HPDE6-E6E7 (cell line): ENCODE results near the gene LMBRD1.
"Not testable (repeated sequence)": the region's sequence is repeated elsewhere in the genome, so short reads cannot be mapped to it uniquely, and the experiment has no call there.

ENCODE experiments used
- DNase-seq: peaks from one replicate; pipeline ENCODE4 v3.0.0; 2011; ENCODE audit warnings: missing footprints; ENCODE audit errors: extremely low spot score

LMBRD1 gene

DNA sequence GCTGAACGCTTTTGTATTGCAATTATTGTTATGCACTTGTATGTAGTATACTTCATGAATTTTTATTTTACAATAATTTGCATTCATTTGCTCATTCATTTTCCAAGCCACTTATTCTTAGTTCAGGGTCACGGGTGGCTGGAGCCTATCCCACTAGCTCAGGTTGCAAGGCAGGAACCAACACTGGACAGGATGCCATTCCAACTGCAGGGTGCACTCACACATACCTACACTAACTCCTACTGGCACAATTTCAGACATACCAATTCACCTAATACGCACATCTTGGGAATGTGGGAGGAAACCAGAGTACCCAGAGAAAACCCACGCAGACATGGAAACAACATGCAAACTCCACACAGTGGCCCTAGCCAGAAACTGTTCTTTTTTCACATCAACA lies 61.8 kb downstream of the LMBRD1 start:
- no peak for DNase-seq

DNA sequence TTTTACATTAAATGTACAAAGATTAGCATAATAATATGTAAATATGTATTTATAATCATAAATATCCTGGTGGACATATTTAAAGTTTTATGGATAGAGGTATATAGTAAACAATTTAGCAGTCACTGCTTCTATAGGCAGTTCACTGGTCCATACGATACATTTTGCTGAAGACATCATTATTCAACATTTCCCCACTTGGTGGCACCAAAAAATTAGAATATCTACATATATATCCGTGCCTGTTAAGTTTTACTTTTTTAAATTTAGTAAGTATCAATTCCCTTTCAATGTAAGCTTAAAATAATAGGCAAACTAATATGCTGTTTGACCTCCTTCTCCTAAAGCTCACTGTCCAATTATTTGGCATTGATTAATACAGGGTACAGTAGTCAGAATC lies 64.2 kb downstream of the LMBRD1 start:
- DNase-seq, result no peak

DNA sequence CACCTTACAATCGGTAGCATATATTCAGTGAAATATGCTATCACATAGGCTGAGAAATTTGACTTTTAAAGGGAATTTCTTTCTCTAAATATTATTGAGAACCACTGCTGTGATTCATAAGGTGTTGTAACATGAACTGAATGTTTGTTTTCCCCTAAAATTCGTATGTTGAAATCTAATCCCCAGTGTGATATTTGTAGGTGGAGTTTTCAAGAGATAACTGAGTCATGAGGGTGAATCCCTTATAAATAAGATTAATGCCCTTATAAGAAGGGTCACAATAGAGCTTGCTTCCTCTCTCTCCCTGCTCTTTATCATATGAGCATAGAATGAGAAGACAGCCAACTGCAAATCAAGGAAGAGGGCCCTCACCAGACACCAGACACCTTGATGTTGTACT lies 64.8 kb downstream of the LMBRD1 start:
- DNase-seq, result no peak

DNA sequence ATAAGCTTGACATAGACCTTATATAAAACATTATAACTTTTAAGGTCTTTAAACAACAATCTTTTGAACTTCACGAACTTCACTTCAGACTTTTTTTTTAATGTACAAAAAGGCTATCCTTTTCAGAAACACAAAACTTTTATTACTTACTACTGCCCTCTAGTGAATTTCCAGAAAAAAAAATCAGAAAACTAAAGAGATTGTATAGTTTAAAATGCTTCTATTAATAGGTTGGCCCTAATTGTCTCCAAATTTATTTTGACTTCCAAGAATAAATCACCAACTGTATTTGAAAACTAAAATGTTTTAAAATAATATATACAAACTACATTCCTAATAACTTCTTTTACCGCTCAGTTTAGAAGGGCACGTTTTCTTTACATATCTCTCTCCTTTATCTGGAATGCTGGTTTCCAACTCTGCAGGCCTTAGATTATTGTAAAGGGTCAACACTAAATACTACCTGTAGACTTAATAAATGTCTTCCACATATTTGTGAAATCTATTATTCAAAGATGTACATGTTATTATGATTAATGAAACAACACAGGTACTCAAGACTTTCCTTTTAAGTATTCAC lies 66.8 kb downstream of the LMBRD1 start:
- DNase-seq, result no peak

DNA sequence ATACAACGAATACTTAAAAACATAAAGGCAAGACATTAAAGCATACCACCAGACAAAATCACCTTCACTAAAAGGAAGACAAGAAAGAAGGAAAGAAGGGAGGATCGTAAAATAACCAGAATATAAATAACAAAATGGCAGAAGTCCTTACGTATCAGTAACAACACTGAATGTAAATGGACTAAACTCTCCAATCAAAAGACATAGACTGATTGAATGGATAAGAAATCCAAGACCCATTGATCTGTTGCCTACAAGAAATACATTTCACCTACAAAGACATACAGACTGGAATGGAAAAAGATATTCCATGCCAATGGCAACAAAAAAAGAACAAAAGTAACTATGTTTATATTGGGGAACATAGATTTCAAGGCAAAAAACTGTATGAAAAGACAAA lies 74.1 kb downstream of the LMBRD1 start:
- DNase-seq, result no peak

DNA sequence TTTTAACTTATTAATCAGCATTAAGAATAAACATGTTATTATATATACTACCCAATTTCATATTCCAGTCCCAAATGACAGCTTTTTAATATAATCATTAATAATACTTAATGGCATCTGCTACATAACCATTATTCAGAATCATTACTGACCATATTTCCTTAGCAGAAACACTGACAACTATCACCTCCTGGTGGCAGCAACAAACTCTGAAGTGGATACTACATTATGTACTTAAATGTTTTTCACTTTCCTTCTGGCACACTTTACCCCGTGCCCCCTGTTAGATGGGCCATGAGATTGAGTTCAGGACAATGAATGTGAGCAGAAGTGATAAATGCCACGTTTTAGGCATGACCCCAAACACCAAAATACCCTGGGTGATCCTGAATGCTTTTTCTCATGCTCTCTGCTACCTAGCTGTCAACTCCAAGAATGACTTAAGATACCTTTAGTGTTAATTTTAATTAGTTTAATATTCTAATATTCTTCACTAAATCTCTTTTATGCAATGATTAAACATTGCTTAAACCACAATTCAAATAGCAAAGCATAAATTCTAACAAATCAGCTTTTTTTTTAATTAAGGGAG lies 77.1 kb downstream of the LMBRD1 start:
- peak; percentile 6 for DNase-seq

DNA sequence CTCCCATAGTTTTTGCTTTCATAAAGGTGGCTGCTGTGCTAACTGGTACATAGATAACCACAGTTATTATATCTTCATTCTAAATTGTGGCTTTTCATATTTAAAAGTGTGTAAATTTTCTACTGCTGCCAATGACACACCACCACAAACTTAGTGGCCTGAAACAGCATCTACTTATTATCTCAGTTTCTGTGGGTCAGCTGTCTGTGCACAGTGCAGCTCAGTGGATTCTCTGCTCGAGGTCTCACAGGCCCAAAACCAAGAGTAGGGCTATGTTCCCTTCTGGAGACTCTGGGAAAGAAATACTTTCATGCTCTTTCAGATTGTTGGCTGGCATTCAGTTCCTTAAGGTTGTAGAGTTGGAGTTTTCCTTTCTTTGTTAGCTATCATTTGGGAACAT lies 90.1 kb downstream of the LMBRD1 start:
- DNase-seq, result no peak

DNA sequence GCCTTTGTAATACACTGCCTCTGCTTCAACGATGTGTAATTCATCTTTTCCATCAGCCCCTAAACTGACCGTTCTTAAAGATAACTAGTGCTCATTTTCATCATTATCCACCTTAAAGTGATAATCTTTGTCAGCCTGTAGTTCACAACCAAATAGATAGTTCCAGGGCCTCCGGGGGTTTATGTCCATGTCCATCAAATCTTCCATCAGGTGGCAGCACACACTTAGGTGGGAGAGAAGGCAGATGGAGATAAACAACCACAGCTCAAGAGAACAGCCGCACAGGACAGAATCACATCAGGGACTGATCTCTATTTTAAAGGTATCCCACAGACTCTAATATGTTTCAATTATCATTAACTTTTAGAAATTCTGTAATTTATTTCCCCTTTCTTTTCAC lies 90.9 kb downstream of the LMBRD1 start:
- DNase-seq, result no peak

DNA sequence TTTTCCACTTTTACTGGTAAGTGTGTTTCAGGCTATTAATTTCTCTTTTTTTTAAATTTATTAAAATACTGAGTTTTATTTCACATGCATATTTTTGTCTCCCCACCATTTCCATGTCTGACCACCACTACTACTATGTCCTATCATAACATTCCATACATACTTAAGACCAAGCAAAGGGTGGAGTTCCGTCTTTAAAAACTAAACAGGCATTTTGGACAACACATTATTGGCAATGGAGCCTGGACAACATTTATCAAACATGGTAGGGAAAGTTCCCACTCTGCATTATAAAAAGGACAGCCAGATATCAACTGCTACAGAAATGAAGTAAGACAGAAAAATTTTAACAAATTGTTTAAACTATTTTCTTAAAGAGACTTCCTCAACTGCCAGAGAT lies 91.9 kb downstream of the LMBRD1 start:
- no peak for DNase-seq

- DNase-seq, result no peak
Measured at GRCh38 chr6:69699655-69700054, 97.2 kb downstream of the LMBRD1 start.

DNA sequence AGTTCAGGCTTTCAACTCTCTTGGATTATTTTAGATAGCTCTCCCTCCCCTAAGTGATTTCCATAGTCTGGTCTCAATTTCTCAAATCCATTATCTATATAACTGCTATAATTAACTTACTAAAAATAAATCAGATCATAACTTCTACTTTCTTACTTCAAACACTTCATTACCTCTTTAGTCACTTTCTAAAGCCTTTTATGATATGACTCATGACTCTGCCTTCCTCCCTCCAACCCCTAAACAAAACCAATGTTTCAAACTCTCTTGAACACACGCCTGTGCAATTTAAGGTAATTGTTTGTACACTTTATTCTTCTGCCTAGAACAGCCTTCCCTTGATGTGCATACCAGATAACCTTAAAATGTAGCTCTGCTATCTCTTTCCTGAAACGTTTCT lies 100.5 kb downstream of the LMBRD1 start:
- DNase-seq, result no peak

DNA sequence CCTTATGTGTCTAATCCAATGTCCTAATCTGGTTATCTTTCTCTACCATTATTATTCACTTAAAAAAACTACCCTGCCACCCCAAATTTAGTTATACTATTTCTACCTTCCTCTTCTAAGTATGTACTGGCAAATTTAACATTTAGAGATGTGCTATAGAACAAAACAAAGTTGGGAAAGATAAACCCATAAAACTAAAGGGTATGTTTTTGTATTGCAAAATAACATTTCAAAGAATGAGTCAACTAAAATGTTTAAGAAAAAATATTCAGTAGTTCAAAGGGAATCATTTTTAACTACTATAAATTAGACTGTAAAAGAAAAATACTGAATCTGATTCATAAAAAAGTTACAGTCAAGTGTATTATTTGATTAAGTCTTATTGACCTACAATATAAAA lies 103.0 kb downstream of the LMBRD1 start:
- no peak for DNase-seq

- DNase-seq, result no peak
Measured at GRCh38 chr6:69690986-69691385, 105.8 kb downstream of the LMBRD1 start.

DNA sequence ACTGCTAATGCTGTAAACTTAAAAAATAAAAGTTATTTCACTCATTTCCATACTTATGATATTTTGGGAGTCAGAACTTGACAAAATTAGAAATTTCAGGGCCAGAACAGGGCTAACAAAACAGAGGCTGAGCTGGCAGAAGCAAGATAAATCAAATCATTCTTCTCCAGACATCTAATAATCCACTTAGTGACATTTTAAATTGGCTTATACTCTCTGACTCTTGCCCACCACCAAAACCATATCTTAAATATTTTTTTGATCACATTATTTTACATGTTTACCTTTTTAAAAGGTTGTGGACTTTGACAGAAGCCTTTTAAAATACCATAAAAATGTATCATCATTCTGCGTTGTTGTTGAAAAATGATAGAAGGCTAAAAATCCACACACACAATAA lies 116.5 kb downstream of the LMBRD1 start:
- DNase-seq, result no peak

GRCh38 chr6:69673298-69673697 lies 123.5 kb downstream of the LMBRD1 start:
- no peak for DNase-seq

GRCh38 chr6:69668916-69669315 lies 127.9 kb downstream of the LMBRD1 start:
- no peak for DNase-seq

DNA sequence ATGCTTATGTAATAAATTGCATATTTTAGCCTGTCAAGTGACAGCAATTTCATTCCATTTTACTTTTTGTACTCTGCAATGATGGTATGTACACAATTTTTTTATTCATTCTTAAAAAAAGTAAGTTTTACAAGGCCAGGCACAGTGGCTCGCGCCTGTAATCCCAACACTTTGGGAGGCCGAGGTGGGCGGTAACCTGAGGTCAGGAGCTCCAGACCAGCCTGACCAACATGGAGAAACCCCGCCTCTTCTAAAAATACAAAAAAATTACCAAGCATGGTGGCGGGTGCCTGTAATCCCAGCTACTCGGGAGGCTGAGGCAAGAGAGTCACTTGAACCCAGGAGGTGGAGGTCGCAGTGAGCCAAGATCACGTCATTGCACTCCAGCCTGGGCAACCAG lies 130.0 kb downstream of the LMBRD1 start:
- DNase-seq, result not testable (repeated sequence)

- DNase-seq, result no peak
Measured at GRCh38 chr6:69665437-69665836, 131.4 kb downstream of the LMBRD1 start.

DNA sequence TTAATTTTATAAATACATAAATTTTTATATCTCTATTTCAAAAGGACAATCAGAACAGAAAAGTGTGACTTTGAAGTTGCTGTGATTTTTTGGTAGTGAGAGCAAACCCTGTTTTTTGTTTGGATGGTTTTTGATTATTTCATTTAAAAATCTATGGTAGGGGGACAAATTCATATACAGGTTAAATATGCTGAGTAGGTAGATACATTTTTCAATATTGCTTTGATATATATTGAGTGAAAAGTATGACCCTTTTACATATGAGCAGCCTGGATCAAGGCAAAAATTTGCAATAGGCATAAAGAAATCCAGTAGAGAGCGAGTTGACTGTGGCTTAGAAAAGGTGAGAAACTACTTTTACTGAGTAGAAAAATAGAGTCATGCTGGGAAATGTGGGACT lies 132.3 kb downstream of the LMBRD1 start:
- DNase-seq, result no peak

GRCh38 chr6:69663215-69663614 lies 133.6 kb downstream of the LMBRD1 start:
- no peak for DNase-seq

DNA sequence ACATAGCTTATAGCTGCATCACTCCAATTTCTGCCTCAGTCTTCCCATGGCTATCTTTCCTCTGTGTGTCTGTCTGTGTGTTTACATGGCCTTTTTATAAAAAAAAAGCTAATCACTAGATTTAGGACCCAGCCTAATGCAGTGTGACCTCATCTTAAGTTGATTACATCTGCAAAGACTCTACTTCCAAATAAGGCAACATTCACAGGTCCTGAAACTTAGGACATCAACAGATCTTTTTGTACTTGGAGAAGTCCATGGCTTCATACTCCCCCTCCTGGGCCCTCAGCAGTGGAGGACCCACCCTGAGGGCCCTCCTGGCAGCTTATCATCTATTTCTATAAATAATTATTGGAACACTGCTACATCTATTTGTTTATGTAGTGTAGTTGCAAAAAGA lies 146.1 kb downstream of the LMBRD1 start:
- no peak for DNase-seq

DNA sequence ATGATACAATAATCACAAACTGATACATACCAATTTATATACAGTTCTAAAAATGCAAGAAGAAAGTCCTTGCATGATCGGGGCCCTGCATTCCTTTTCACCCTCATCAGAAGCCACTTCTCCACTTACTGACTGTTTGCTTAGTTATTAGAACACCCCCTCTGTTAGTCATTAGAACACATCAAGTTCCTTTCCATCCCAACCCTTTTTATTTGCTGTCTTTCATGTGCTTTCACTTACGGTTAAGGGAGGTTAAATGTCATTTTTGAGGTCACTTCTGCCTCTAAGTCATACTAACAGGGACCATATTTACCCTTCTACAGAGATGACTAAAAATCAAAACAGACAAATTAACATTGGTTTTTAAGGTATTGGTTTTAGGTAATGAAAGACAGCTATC lies 149.1 kb downstream of the LMBRD1 start:
- no peak for DNase-seq

DNA sequence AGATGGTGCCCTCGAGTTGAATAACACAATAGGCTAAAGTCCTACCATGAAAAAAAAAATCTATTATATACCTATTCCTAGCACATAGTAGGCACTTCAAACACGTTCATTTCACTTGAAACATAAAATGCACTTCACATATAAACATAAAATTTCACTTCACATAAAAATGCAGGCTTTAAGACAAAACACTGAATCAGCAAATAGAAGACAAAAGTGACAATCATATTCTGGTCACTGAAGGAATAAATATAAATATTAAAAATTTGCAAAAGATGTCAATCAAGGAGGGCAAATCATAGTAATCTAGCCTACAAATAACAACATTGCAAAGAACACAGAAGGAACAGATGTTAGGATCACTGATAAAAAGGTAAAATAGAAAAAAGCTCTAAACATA lies 153.1 kb downstream of the LMBRD1 start:
- DNase-seq, result no peak

DNA sequence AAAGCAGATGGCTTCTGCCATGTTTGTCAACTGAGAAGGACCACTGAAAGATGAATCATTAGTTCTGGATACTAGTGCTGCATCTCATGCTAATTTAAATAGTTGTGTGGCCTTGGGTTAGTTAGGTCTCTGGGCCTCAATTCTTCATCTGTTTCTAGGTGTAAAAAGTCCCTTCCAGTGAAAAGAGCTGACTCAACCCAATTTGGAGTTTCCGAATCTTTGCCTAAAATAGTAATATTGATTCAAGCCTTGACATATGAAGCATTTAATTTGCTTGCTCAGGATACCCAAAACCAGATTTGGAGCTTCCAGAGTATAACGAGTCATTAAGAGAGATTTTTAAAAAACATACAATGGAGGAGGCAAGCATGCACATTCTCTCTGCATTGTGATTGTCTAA lies 163.9 kb downstream of the LMBRD1 start:
- no peak for DNase-seq
